Mesendoderm (in vitro differentiated cells): ENCODE data around the gene GOT1.

ENCODE experiments used
- DNase-seq: peaks from one replicate; pipeline ENCODE4 v3.0.0; 2013
- H2AK5ac ChIP-seq: 2 replicates; pipeline ENCODE4 v1.6.1; 2013; ENCODE audit warnings: low read length, inconsistent platforms
- H2BK120ac ChIP-seq: 2 replicates; pipeline ENCODE4 v1.6.1; 2013; ENCODE audit warnings: low read depth, mild to moderate bottlenecking, low read length, moderate library complexity, mixed read lengths
- H2BK15ac ChIP-seq: replicated peaks from 2 replicates; pipeline ENCODE4 v1.6.1; 2013; ENCODE audit warnings: low read depth, mild to moderate bottlenecking, moderate library complexity
- H2BK5ac ChIP-seq: 2 replicates; pipeline ENCODE4 v1.6.1; 2013; ENCODE audit warnings: low read length, inconsistent platforms
- H3K18ac ChIP-seq: 2 replicates; pipeline ENCODE4 v1.6.1; 2013; ENCODE audit warnings: mild to moderate bottlenecking, low read length, mixed read lengths
- H3K23ac ChIP-seq: one replicate; pipeline ENCODE4 v1.6.1; 2013; ENCODE audit warnings: low read length
- H3K27ac ChIP-seq: 2 replicates; pipeline ENCODE4 v1.5.1; 2013; ENCODE audit warnings: low read depth, mild to moderate bottlenecking, inconsistent platforms, low read length, moderate library complexity
- H3K27me3 ChIP-seq: 2 replicates; pipeline ENCODE4 v1.6.1; 2013; ENCODE audit warnings: low read length, control low read depth, mild to moderate bottlenecking, inconsistent platforms; ENCODE audit not compliant: insufficient read depth, poor library complexity
- H3K36me3 ChIP-seq: 2 replicates; pipeline ENCODE4 v1.6.1; 2013; ENCODE audit warnings: low read length, inconsistent platforms; ENCODE audit not compliant: control insufficient read depth, insufficient read depth
- H3K4ac ChIP-seq: one replicate; pipeline ENCODE4 v1.6.1; 2013; ENCODE audit warnings: low read depth, mild to moderate bottlenecking, low read length, moderate library complexity
- H3K4me1 ChIP-seq: 2 replicates; pipeline ENCODE4 v1.6.1; 2013; ENCODE audit warnings: low read depth, low read length, inconsistent platforms; ENCODE audit not compliant: control insufficient read depth
- H3K4me2 ChIP-seq: 2 replicates; pipeline ENCODE4 v1.6.1; 2013; ENCODE audit warnings: low read length
- H3K4me3 ChIP-seq: 2 replicates; pipeline ENCODE4 v1.5.1; 2013; ENCODE audit warnings: mild to moderate bottlenecking, low read length
- H3K56ac ChIP-seq: one replicate; pipeline ENCODE4 v1.6.1; 2013; ENCODE audit warnings: low read length
- H3K79me1 ChIP-seq: 2 replicates; pipeline ENCODE4 v1.6.1; 2013; ENCODE audit warnings: low read length, inconsistent platforms
- H3K79me2 ChIP-seq: 2 replicates; pipeline ENCODE4 v1.6.1; 2013; ENCODE audit warnings: mild to moderate bottlenecking, low read length; ENCODE audit not compliant: control insufficient read depth, insufficient read depth
- H3K9ac ChIP-seq: 2 replicates; pipeline ENCODE4 v1.6.1; 2013; ENCODE audit warnings: low read length, inconsistent platforms
- H4K5ac ChIP-seq: one replicate; pipeline ENCODE4 v1.6.1; 2013; ENCODE audit warnings: low read length
- H4K8ac ChIP-seq: one replicate; pipeline ENCODE4 v1.6.1; 2013; ENCODE audit warnings: low read depth, mild to moderate bottlenecking, control low read depth, low read length, moderate library complexity
- WGBS: extraction: QIAGEN DNeasy Blood & Tissue Kit; methylation state at CpG from one replicate; pipeline ENCODE4 v1.1.7; 2013; ENCODE audit warnings: low lambda C conversion rate, missing lambda C conversion rate; ENCODE audit not compliant: insufficient coverage; ENCODE audit errors: extremely low coverage; 5-methylcytosine and 5-hydroxymethylcytosine counted together

The GOT1 gene

DNA sequence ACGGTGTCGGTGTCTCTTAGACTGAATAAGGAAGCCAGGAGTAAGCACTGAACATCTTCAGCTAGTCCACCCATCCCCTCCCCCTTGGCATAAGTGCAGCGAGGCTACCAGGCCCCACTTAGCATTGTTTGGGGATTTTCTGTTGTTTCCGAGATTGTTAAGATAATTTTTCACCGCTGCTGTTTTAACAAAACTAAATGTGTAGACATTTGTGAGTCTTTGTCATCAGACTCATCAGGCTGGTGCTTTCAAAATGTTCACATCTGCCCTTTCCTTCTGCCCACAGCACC, 21.0 kb upstream of the GOT1 start:
- H3K23ac ChIP-seq: no peak overlapping the region
- no peak overlapping the region for H3K18ac ChIP-seq
- H4K5ac ChIP-seq: no peak overlapping the region
- no peaks in the 10 kb centered on the region for H3K79me2 ChIP-seq
- DNase-seq: no peak
- H3K56ac ChIP-seq: no peak overlapping the region
- no peak overlapping the region for H4K8ac ChIP-seq
- no peaks in the 10 kb centered on the region for H3K36me3 ChIP-seq
- no peak overlapping the region for H3K9ac ChIP-seq
- no peaks in the 10 kb centered on the region for H3K4me1 ChIP-seq
- no peak overlapping the region for H2BK120ac ChIP-seq
- no peaks in the 10 kb centered on the region for H3K79me1 ChIP-seq
- H3K27me3 ChIP-seq: no peaks in the 10 kb centered on the region
- H2BK5ac ChIP-seq: no peak overlapping the region
- no peak overlapping the region for H3K27ac ChIP-seq
- no CpG with 5 or more reads among the region's 5 CpGs for WGBS
- H3K4me3 ChIP-seq: no peak overlapping the region
- no peak overlapping the region for H2AK5ac ChIP-seq
- no peak overlapping the region for H3K4ac ChIP-seq
- H2BK15ac ChIP-seq: no peak overlapping the region
- H3K4me2 ChIP-seq: no peak overlapping the region

DNA sequence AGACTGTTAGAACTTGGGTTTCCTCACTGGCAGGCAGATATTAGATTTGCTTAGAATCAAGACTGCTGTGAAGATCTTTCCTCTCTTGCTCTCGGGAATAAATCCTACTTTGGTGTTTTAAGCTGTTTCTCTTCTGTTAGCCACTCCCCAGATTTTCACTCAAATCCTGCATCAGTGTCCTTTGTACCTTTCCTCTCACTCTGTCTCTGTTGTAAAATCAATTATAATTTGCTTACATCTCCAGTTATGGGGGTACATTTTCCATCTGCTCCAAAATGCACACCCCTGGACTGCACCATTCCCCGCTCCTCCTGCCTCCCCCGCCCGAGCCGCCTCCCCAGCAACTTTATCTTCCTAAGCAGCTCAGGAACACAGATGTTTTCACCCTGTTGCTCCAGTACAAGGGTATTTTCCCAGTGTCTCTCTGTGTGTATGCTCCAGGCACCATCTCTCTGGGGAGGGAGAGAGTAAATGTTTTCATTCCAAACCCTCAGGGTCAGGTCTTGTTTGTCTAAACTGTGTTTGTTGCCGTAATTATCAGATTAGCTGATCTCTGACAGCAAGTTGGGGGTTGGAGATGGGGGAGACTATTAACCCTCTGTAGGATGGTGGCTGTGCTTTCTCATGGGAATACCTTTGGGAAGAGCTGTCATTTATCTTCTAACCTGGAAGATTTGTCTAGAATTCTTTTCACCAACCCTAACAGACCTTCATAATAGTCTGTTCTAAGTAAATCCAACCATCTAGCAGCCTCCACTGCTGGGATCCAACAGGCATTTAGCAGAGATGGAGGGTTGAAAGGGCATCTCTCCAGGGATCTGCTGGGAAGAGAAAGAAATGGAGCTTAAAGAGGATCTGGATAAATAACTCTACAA, 20.4 kb upstream of the GOT1 start:
- no peak overlapping the region for H3K4me3 ChIP-seq
- H2AK5ac ChIP-seq: no peak overlapping the region
- H3K79me2 ChIP-seq: no peaks in the 10 kb centered on the region
- H2BK5ac ChIP-seq: no peak overlapping the region
- H3K36me3 ChIP-seq: no peaks in the 10 kb centered on the region
- H4K5ac ChIP-seq: no peak overlapping the region
- no peak for DNase-seq
- H3K23ac ChIP-seq: no peak overlapping the region
- no peak overlapping the region for H3K4me2 ChIP-seq
- H3K27me3 ChIP-seq: no peaks in the 10 kb centered on the region
- no peak overlapping the region for H2BK15ac ChIP-seq
- WGBS: no CpG with 5 or more reads among the region's 6 CpGs
- H3K18ac ChIP-seq: no peak overlapping the region
- no peak overlapping the region for H3K56ac ChIP-seq
- H3K79me1 ChIP-seq: no peaks in the 10 kb centered on the region
- no peak overlapping the region for H3K9ac ChIP-seq
- no peak overlapping the region for H4K8ac ChIP-seq
- H3K4ac ChIP-seq: no peak overlapping the region
- H3K4me1 ChIP-seq: no peaks in the 10 kb centered on the region
- no peak overlapping the region for H3K27ac ChIP-seq
- H2BK120ac ChIP-seq: no peak overlapping the region

DNA sequence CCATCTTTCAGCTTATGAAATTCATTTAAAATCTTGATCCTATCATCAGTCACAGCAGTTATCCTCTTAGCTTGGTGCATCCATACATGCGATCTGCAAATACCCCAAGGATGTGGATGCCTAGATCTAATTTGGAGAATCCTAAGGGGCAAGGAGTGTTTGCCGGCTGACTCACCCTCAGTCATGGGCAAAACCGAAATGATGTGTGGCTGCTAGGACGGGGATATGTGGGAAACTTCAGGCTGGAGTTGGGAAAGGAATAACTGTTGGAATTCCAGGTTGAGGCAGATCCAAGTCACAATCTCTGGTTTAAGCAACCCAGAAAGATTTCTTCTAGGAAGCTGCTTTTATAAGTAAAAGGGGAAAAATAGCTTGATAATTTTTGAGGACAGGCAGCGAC, 19.7 kb upstream of the GOT1 start:
- Histone ChIP-seq H3K4me1 (no peaks in the 10 kb centered on the region), H3K79me1 (no peaks in the 10 kb centered on the region), H3K79me2 (no peaks in the 10 kb centered on the region), H3K27ac (no peak overlapping the region), H3K9ac (no peak overlapping the region), H3K18ac (no peak overlapping the region), H4K8ac (no peak overlapping the region), H3K4ac (no peak overlapping the region), H3K23ac (no peak overlapping the region), H2AK5ac (no peak overlapping the region), H2BK5ac (no peak overlapping the region), H4K5ac (no peak overlapping the region), H2BK120ac (no peak overlapping the region), H2BK15ac (no peak overlapping the region), H3K36me3 (no peaks in the 10 kb centered on the region), H3K4me3 (no peak overlapping the region), H3K4me2 (no peak overlapping the region), H3K27me3 (no peaks in the 10 kb centered on the region), H3K56ac (no peak overlapping the region)
- no peak for DNase-seq
- WGBS: no CpG with 5 or more reads among the region's 5 CpGs

DNA sequence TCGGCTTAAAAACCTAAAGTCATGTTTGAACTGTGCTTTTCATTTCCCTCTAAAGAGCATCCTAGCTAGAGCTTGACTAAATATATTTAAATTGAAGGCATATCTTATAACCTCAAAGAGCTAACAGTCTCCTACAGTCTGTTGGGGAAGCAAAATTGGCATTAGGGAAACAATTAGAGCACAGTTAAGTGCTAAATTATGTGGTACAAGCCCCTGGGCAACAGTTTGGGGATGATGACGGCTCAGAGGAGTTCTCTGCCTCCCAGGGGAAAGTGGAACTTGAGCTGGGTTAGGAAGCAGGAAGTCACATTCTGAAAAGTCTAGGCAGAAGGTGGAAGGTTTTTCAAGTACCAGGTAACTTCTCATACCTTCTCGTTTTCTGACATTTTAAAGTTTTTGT, 18.6 kb upstream of the GOT1 start:
- DNase-seq: no peak
- Histone ChIP-seq H3K36me3 (no peaks in the 10 kb centered on the region), H3K4me2 (no peak overlapping the region), H3K18ac (no peak overlapping the region), H3K4me1 (no peaks in the 10 kb centered on the region), H4K8ac (no peak overlapping the region), H3K27ac (no peak overlapping the region), H4K5ac (no peak overlapping the region), H3K79me2 (no peaks in the 10 kb centered on the region), H2BK15ac (no peak overlapping the region), H3K56ac (no peak overlapping the region), H3K9ac (no peak overlapping the region), H3K4ac (no peak overlapping the region), H2BK120ac (no peak overlapping the region), H3K23ac (no peak overlapping the region), H3K79me1 (no peaks in the 10 kb centered on the region), H3K27me3 (no peaks in the 10 kb centered on the region), H2BK5ac (no peak overlapping the region), H2AK5ac (no peak overlapping the region), H3K4me3 (no peak overlapping the region)
- no CpG with 5 or more reads among the region's 3 CpGs for WGBS

DNA sequence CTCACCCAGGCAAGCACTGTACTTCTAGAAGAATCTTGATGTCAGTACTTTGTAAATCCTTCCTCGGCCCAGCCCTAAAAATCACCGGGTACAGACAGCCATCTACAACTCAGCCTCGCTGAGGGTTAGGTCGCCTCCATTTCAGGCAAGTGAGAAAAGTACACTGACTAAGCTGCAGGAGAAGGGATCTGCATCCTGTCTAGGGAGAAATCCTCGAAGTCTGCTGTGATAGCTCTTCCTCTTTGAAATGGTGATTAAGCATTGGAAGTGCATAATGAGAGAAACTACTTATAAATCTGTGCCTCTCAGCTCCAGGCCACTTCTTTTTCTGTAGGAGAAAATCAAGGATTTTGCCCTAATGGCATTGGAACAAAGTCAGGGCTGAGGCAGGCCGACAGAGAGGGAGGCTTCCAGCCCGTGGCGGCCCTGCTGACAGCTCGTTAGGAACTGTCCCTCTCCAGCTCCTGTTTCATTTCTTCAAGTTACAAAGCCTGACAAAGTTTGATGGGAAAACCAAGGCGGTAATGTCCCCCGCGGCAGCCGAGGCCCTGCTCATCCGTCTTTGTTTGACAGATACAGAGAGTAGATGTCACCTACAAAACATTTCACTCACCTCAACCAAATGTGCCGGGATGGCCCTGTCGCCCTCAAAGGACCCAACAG, 14.1 kb upstream of the GOT1 start:
- Histone ChIP-seq H3K56ac (no peak overlapping the region), H3K4ac (no peak overlapping the region), H3K27ac (no peak overlapping the region), H3K4me2 (no peak overlapping the region), H2BK120ac (no peak overlapping the region), H3K79me2 (no peaks in the 10 kb centered on the region), H3K23ac (no peak overlapping the region), H4K8ac (no peak overlapping the region), H3K4me1 (no peaks in the 10 kb centered on the region), H3K79me1 (no peaks in the 10 kb centered on the region), H4K5ac (no peak overlapping the region), H2BK15ac (no peak overlapping the region), H3K27me3 (no peaks in the 10 kb centered on the region), H3K9ac (no peak overlapping the region), H2BK5ac (no peak overlapping the region), H3K18ac (no peak overlapping the region), H3K4me3 (no peak overlapping the region), H3K36me3 (no peaks in the 10 kb centered on the region), H2AK5ac (no peak overlapping the region)
- no peak for DNase-seq
- WGBS: no CpG with 5 or more reads among the region's 16 CpGs
